OCI-LY1 (cell line): ENCODE results near the gene TMEM92.

Experiments used
- CTCF ChIP-seq: fragments of 200-600 bp; sonication (generic), shearing (Covaris generic); IDR thresholded peaks from 2 replicates; pipeline ENCODE4 v1.5.1; 2017; ENCODE audit warnings: mild to moderate bottlenecking, antibody characterized with exemption, low read length, moderate library complexity, mixed read lengths
- EZH2 ChIP-seq: fragments of 200-600 bp; sonication (generic), shearing (Covaris generic); IDR thresholded peaks from 2 replicates; pipeline ENCODE4 v1.8.0; 2017; ENCODE audit warnings: borderline replicate concordance, mixed run types, mild to moderate bottlenecking, antibody characterized with exemption, low read length, moderate library complexity, mixed read lengths

- no peak for TF ChIP-seq CTCF
- TF ChIP-seq EZH2 = no peak
These were observed 37.2 kb downstream of the TMEM92 start for GRCh38 chr17:50311483-50311882.
